ENCODE measurements around the gene FYN.

FYN gene

GRCh38 chr6:111620169-111620568 is 253.1 kb downstream of the FYN start:
- ChIA-PET CTCF (interaction anchor here (0.6 to 0.7 kb wide), 2 partner anchors 247 to 423 kb away, joined by 3 to 4 read pairs; no protein-coding TSS in a partner anchor), POLR2A (no interaction called here)
- Histone ChIP-seq H3K36me3 (ENCODE audit: control insufficient read depth in 2 of 2, insufficient read depth in 1 of 2, low read length in 2 of 2) (no peaks in the 10 kb centered on the region), H3K9me3 (ENCODE audit: control insufficient read depth, insufficient read depth, low read depth, low read length) (no peaks in the 10 kb centered on the region), H3K4me3 (ENCODE audit: low read depth, low read length) (no peak overlapping the region), H3K4me1 (ENCODE audit: control insufficient read depth, insufficient read depth, low read length) (no peaks in the 10 kb centered on the region), H3K27ac (ENCODE audit: extremely low read depth, low read depth, low read length) (no peak overlapping the region)
- peak; percentile 86 for TF ChIP-seq SCRT2 (tag by site-specific recombination; IDR thresholded peaks at IDR 0.05)
- no peak for TF ChIP-seq ZNF544 (tag by site-specific recombination; IDR thresholded peaks at IDR 0.05)

- Histone ChIP-seq H3K4me1 (ENCODE audit: control insufficient read depth, insufficient read depth, low read length) (no peaks in the 10 kb centered on the region), H3K27ac (ENCODE audit: extremely low read depth, low read depth, low read length) (no peak overlapping the region), H3K4me3 (ENCODE audit: low read depth, low read length) (no peak overlapping the region), H3K36me3 (ENCODE audit: control insufficient read depth in 2 of 2, insufficient read depth in 1 of 2, low read length in 2 of 2) (no peaks in the 10 kb centered on the region), H3K9me3 (ENCODE audit: control insufficient read depth, insufficient read depth, low read depth, low read length) (no peaks in the 10 kb centered on the region)
- POLR2A ChIA-PET, result no interaction called here
- CTCF ChIA-PET, result interaction anchor here (0.5 to 1.4 kb wide), 8 partner anchors 17 to 1899 kb away, joined by 3 to 6 read pairs (median 3); no protein-coding TSS in a partner anchor
- TF ChIP-seq KLF7 (tag by site-specific recombination; IDR thresholded peaks at IDR 0.05; ENCODE audit: borderline replicate concordance) (no peak), GFI1B (tag by site-specific recombination; IDR thresholded peaks at IDR 0.05) (no peak), ZBTB6 (tag by site-specific recombination; IDR thresholded peaks at IDR 0.05) (no peak), ZNF423 (tag by site-specific recombination; IDR thresholded peaks at IDR 0.05) (no peak), OVOL3 (tag by site-specific recombination; IDR thresholded peaks at IDR 0.05) (no peak), BCL6B (tag by site-specific recombination; IDR thresholded peaks at IDR 0.05) (no peak), MZF1 (tag by site-specific recombination; IDR thresholded peaks at IDR 0.05; ENCODE audit: borderline replicate concordance) (no peak), ZNF354C (tag by site-specific recombination; IDR thresholded peaks at IDR 0.05; ENCODE audit: borderline replicate concordance, low read depth) (no peak), ZNF341 (tag by site-specific recombination; IDR thresholded peaks at IDR 0.05; ENCODE audit: low read depth) (no peak), ZNF274 (IDR thresholded peaks at IDR 0.05; ENCODE audit: low read length) (no peak), ZNF274 (tag by site-specific recombination; IDR thresholded peaks at IDR 0.05; ENCODE audit: borderline replicate concordance) (no peak), ZNF202 (tag by site-specific recombination; IDR thresholded peaks at IDR 0.05; ENCODE audit: borderline replicate concordance) (no peak), ZNF239 (tag by site-specific recombination; IDR thresholded peaks at IDR 0.05) (no peak), HOXC10 (CRISPR knock-in tag; IDR thresholded peaks at IDR 0.05) (no peak), ZNF621 (tag by site-specific recombination; IDR thresholded peaks at IDR 0.05) (no peak), OSR2 (tag by site-specific recombination; IDR thresholded peaks at IDR 0.05) (no peak), ZSCAN16 (tag by site-specific recombination; IDR thresholded peaks at IDR 0.05) (no peak), SCRT1 (tag by site-specific recombination; IDR thresholded peaks at IDR 0.05; ENCODE audit: borderline replicate concordance) (no peak)
Measured at GRCh38 chr6:111618407-111618806, 254.8 kb downstream of the FYN start.

GRCh38 chr6:111617149-111617548 is 256.1 kb downstream of the FYN start:
- Histone ChIP-seq H3K27ac (ENCODE audit: extremely low read depth, low read depth, low read length) (no peak overlapping the region), H3K9me3 (ENCODE audit: control insufficient read depth, insufficient read depth, low read depth, low read length) (no peaks in the 10 kb centered on the region), H3K4me3 (ENCODE audit: low read depth, low read length) (no peak overlapping the region), H3K4me1 (ENCODE audit: control insufficient read depth, insufficient read depth, low read length) (no peaks in the 10 kb centered on the region), H3K36me3 (ENCODE audit: control insufficient read depth in 2 of 2, insufficient read depth in 1 of 2, low read length in 2 of 2) (no peaks in the 10 kb centered on the region)
- POLR2A ChIA-PET, result no interaction called here
- CTCF ChIA-PET, result interaction anchor here (0.9 kb wide), 1 partner anchor 41 kb away, joined by 4 read pairs; no protein-coding TSS in a partner anchor
- TF ChIP-seq ZNF311 (tag by site-specific recombination; IDR thresholded peaks at IDR 0.05; ENCODE audit: borderline replicate concordance) (no peak), ZBTB21 (tag by site-specific recombination; IDR thresholded peaks at IDR 0.05) (no peak), ZNF449 (tag by site-specific recombination; IDR thresholded peaks at IDR 0.05) (no peak)

All from HEK293 (cell line).